ENCODE measurements around the gene CLHC1. TPM values are rescaled to one million over a fixed set of nuclear protein-coding genes. Genes with fewer than 3 reads are reported as not detected.

The CLHC1 gene
- polyA plus RNA-seq, 3 donors: 2.4 to 5.0 TPM; not detected in 1

GRCh38 chr2:55162284-55163006 lies 69.6 kb downstream of the CLHC1 start:
- peaks cover 51 to 55% of the 10 kb centered on the region in 2 donors for H3K4me1 ChIP-seq (ENCODE audit: control insufficient read depth in 1 of 2, insufficient read depth in 2 of 2, low read length in 2 of 2)
- 100% methylated on average over 7 of the region's 11 CpGs for WGBS (ENCODE audit: insufficient coverage)
- Mint-ChIP-seq H3K4me1 (peaks cover 62% of the 10 kb centered on the region), H3K4me3 (no peak overlapping the region), H3K9me3 (no peaks in the 10 kb centered on the region), H3K27me3 (ENCODE audit: low read depth in 3 of 3) (peaks cover 0 to 5% (median 0%) of the 10 kb centered on the region in 3 donors), H3K36me3 (no peaks in the 10 kb centered on the region), H3K27ac (peak overlapping the region in 6 of 7 donors; percentile 50 to 66 (median 54))
- no peak overlapping the region for H3K9ac ChIP-seq (ENCODE audit: insufficient read depth, low read length, poor library complexity, severe bottlenecking)
- H4K20me1 ChIP-seq (ENCODE audit: insufficient read depth, low read length): no peaks in the 10 kb centered on the region
- no peak overlapping the region for H3K4me2 ChIP-seq (replicated peaks; ENCODE audit: extremely low read depth, low read length, poor library complexity, severe bottlenecking)
- no peaks in the 10 kb centered on the region for H3K79me2 ChIP-seq (ENCODE audit: insufficient read depth, low read length)
- H3K9me3 ChIP-seq (replicated peaks in 1 of 2; ENCODE audit: control insufficient read depth in 1 of 2, insufficient read depth in 1 of 2, low read length in 2 of 2): no peaks in the 10 kb centered on the region
- no peak overlapping the region for H3K4me3 ChIP-seq (replicated peaks in 1 of 3; ENCODE audit: low read depth in 2 of 3, low read length in 3 of 3)
- no peaks in the 10 kb centered on the region for H3K27me3 ChIP-seq (ENCODE audit: control insufficient read depth in 2 of 2, insufficient read depth in 2 of 2, low read length in 2 of 2)
- intact Hi-C loops (cut with micrococcal nuclease): loop anchor here in 1 of 2 donors (10.0 kb wide), 2 partner anchors 48 to 98 kb away; no protein-coding TSS in a partner anchor
- no peak for DNase-seq
- no peak for TF ChIP-seq CTCF (IDR thresholded peaks at IDR 0.05)
- H3K36me3 ChIP-seq (replicated peaks in 1 of 2; ENCODE audit: control insufficient read depth in 1 of 2, insufficient read depth in 2 of 2, low read length in 2 of 2): no peaks in the 10 kb centered on the region
- no peak overlapping the region for H2AFZ ChIP-seq (ENCODE audit: insufficient read depth, low read depth, low read length, poor library complexity, severe bottlenecking)
- no peak overlapping the region for H3K27ac ChIP-seq (ENCODE audit: low read depth in 1 of 2, low read length in 2 of 2)

- peaks cover 58 to 63% of the 10 kb centered on the region in 2 donors for H3K4me1 ChIP-seq (ENCODE audit: control insufficient read depth in 1 of 2, insufficient read depth in 2 of 2, low read length in 2 of 2)
- H4K20me1 ChIP-seq (ENCODE audit: insufficient read depth, low read length): no peaks in the 10 kb centered on the region
- DNase-seq: peak; percentile 50 to 76 (median 67)
- H2AFZ ChIP-seq (ENCODE audit: insufficient read depth, low read depth, low read length, poor library complexity, severe bottlenecking): peak overlapping the region; percentile 39
- peaks cover 0 to 5% (median 0%) of the 10 kb centered on the region in 3 donors for H3K27me3 Mint-ChIP-seq (ENCODE audit: low read depth in 3 of 3)
- intact Hi-C loops (cut with micrococcal nuclease): loop anchor here in 1 of 2 donors (10.0 kb wide), 2 partner anchors 47 to 97 kb away; no protein-coding TSS in a partner anchor
- H3K4me2 ChIP-seq (replicated peaks; ENCODE audit: extremely low read depth, low read length, poor library complexity, severe bottlenecking): peak overlapping the region; percentile 54
- peak overlapping the region in 2 of 3 experiments; percentile 36 to 54 for H3K4me3 ChIP-seq (replicated peaks in 1 of 3; ENCODE audit: low read depth in 2 of 3, low read length in 3 of 3)
- H3K9me3 ChIP-seq (replicated peaks in 1 of 2; ENCODE audit: control insufficient read depth in 1 of 2, insufficient read depth in 1 of 2, low read length in 2 of 2): no peaks in the 10 kb centered on the region
- no peak for TF ChIP-seq CTCF (IDR thresholded peaks at IDR 0.05)
- H3K27me3 ChIP-seq (ENCODE audit: control insufficient read depth in 2 of 2, insufficient read depth in 2 of 2, low read length in 2 of 2): no peaks in the 10 kb centered on the region
- H3K27ac Mint-ChIP-seq: peak overlapping the region; percentile 71 to 93 (median 86)
- H3K9ac ChIP-seq (ENCODE audit: insufficient read depth, low read length, poor library complexity, severe bottlenecking): no peak overlapping the region
- H3K27ac ChIP-seq (ENCODE audit: low read depth in 1 of 2, low read length in 2 of 2): peak overlapping the region; percentile 12 to 69
- no peaks in the 10 kb centered on the region for H3K36me3 ChIP-seq (replicated peaks in 1 of 2; ENCODE audit: control insufficient read depth in 1 of 2, insufficient read depth in 2 of 2, low read length in 2 of 2)
- H3K36me3 Mint-ChIP-seq: no peaks in the 10 kb centered on the region
- 7% methylated on average over 5 of the region's 10 CpGs for WGBS (ENCODE audit: insufficient coverage)
- H3K4me1 Mint-ChIP-seq: peaks cover 71% of the 10 kb centered on the region
- H3K4me3 Mint-ChIP-seq: peak overlapping the region; percentile 75 to 89
- no peaks in the 10 kb centered on the region for H3K79me2 ChIP-seq (ENCODE audit: insufficient read depth, low read length)
- H3K9me3 Mint-ChIP-seq: no peaks in the 10 kb centered on the region
Measured at GRCh38 chr2:55161295-55162210, 70.5 kb downstream of the CLHC1 start.
